ENCODE measurements around the gene FUCA2.
A peak's percentile ranks its signal among the peaks of the same experiment; 100 is the strongest.

FUCA2 gene, protein sequence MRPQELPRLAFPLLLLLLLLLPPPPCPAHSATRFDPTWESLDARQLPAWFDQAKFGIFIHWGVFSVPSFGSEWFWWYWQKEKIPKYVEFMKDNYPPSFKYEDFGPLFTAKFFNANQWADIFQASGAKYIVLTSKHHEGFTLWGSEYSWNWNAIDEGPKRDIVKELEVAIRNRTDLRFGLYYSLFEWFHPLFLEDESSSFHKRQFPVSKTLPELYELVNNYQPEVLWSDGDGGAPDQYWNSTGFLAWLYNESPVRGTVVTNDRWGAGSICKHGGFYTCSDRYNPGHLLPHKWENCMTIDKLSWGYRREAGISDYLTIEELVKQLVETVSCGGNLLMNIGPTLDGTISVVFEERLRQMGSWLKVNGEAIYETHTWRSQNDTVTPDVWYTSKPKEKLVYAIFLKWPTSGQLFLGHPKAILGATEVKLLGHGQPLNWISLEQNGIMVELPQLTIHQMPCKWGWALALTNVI

DNA sequence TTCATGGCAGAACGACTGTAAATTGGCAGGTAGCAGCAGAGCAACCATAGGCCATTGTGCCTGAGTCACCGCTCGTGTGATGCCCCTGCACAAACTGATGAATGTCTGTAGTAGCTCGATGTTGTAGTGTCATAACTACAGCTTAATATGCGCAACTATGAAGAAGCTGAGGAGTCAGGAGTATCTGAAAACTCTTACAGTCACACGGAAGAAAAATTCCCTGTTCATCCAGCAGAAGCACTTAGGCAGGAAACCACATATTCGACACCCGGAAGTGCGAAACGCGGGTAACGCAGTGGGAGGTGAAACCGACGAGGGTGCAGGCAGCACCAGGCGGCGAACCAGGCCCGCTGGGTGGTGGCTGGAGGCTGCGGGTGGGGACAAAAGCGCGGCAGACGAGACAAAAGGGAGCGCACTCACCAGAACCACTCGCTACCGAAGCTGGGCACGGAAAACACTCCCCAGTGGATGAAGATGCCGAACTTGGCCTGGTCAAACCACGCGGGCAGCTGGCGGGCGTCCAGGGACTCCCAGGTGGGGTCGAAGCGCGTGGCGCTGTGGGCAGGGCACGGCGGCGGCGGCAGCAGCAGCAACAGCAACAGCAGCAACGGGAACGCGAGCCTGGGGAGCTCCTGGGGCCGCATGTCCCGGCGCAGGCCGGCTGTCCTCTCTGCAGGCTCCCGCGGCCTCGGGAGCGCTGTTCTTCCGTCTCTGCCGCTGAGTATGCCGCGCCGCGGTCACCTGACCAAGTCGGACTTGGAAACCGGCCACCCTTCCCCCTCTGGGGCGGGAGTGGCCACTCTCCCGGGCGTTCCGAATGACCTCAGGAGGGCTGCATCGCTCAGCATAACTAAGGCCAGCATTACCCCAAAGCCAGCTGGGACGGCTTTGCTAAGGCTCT is at the start of gene FUCA2:
Gene FUCA2, minus strand, starts transcription at position 730 of the 901 bp plus-strand sequence. Its CDS starts 86 bp downstream, at position 644.
- DNase-seq (ENCODE audit: low read depth) = peak; percentile 67
- H3K4me3 ChIP-seq (ENCODE audit: low read length) = peak within 1 kb of the TSS; percentile 68
- TF ChIP-seq, protein P1, sequence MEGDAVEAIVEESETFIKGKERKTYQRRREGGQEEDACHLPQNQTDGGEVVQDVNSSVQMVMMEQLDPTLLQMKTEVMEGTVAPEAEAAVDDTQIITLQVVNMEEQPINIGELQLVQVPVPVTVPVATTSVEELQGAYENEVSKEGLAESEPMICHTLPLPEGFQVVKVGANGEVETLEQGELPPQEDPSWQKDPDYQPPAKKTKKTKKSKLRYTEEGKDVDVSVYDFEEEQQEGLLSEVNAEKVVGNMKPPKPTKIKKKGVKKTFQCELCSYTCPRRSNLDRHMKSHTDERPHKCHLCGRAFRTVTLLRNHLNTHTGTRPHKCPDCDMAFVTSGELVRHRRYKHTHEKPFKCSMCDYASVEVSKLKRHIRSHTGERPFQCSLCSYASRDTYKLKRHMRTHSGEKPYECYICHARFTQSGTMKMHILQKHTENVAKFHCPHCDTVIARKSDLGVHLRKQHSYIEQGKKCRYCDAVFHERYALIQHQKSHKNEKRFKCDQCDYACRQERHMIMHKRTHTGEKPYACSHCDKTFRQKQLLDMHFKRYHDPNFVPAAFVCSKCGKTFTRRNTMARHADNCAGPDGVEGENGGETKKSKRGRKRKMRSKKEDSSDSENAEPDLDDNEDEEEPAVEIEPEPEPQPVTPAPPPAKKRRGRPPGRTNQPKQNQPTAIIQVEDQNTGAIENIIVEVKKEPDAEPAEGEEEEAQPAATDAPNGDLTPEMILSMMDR (IDR thresholded peaks at IDR 0.05; ENCODE audit: insufficient read depth, low read depth, low read length, missing control alignments) = no peak

DNA sequence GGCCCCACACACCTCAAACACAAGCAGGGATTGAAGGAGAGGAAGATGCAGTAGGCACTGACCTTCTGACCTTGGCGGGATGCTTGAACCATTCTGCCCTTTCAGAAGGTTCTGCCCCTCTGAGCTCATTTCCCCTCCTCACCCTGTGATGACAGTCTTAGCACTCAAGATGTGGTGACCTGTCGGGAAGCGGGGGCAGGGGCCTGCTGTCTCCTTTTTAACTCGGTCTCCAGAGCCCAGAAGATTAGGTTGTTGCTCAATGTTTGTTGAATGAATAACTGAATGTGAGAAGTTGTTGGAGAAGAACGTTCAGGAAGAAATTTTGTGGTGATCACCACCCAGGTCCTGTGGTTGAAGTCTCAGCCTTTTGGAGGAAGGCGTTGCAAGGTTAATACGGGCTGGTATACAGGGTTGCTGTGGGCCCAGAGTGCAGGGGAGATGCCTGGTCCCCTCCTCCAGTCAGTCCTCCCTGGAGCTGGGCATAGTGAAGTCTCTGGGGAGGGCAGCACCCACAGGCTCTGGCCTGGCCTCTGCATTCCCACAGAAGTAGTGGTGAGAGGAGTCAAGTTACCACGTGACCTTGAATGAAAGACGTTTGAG is 49.7 kb upstream of the FUCA2 start:
- H3K4me3 ChIP-seq (ENCODE audit: low read length) = no peak overlapping the region
- TF ChIP-seq, protein P1 (IDR thresholded peaks at IDR 0.05; ENCODE audit: insufficient read depth, low read depth, low read length, missing control alignments) = no peak
- DNase-seq (ENCODE audit: low read depth) = no peak

DNA sequence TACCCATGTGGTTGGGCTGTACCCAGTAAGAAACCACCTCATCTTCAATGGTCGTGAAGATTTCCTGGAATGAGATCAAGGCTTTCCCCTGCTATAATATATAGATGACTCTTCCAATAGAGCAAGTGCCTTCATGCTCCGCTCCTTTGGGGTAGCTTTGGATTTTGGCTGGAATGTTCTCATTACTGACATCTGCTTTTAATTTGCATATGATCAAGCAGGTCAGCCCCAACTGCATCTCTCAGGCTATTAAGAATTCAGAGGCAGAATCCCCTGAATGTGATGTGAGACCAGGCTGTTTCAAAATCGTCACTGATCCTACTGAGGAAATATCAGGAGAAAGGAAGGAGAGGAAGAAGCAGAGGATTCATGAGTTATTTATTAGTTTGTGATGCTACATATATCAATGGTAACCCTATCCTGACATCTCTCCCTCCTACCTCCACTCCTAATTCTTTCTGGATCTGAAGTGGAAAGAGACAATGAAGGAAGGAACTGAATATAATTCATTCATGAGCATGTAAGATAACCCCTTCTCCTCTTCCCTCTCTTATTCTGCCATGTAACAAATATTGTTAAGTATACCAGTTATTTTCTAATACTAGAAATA is 47.6 kb upstream of the FUCA2 start:
- no peak for DNase-seq (ENCODE audit: low read depth)
- TF ChIP-seq, protein P1 (IDR thresholded peaks at IDR 0.05; ENCODE audit: insufficient read depth, low read depth, low read length, missing control alignments) = no peak
- H3K4me3 ChIP-seq (ENCODE audit: low read length) = no peak overlapping the region

DNA sequence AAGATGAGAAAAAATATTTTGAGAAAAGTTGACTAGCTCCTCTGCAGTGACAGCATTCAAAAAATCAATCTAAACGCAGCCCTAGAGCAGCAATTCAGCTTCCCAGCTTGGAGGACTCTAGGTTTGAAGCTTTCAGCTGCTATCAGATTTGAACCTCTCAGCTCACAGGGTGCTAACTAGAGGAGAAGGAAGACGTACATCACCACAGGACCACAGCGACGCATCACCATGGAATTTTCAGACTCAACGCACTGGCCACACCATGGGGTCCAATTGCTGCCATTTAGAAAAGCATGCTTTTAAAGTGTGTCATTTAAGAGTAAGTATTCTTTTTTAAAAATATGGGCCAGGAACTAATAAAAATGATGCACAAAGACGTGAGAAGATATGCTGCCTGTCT is 45.0 kb upstream of the FUCA2 start:
- DNase-seq (ENCODE audit: low read depth) = no peak
- TF ChIP-seq, protein P1 (IDR thresholded peaks at IDR 0.05; ENCODE audit: insufficient read depth, low read depth, low read length, missing control alignments) = no peak
- no peak overlapping the region for H3K4me3 ChIP-seq (ENCODE audit: low read length)

DNA sequence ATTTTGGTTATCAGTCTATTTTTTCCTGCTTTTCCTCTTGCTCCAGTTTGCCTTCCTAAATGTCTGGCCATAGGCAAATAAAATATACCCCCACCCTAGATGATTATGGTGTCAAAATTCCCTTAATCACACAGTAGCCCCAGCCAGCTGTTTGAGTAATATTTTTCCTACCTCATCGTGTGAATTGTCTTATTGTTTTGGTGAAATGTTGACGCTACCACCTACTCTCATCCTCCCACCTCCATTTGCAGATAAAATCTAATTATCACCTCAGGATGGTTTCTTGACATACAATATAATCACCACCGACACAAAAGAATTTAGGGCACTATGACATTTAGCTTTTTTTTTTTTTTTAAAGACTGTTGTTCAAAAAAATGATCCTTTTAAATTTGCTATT is 44.1 kb upstream of the FUCA2 start:
- TF ChIP-seq, protein P1 (IDR thresholded peaks at IDR 0.05; ENCODE audit: insufficient read depth, low read depth, low read length, missing control alignments) = no peak
- H3K4me3 ChIP-seq (ENCODE audit: low read length) = no peak overlapping the region
- DNase-seq (ENCODE audit: low read depth) = no peak

DNA sequence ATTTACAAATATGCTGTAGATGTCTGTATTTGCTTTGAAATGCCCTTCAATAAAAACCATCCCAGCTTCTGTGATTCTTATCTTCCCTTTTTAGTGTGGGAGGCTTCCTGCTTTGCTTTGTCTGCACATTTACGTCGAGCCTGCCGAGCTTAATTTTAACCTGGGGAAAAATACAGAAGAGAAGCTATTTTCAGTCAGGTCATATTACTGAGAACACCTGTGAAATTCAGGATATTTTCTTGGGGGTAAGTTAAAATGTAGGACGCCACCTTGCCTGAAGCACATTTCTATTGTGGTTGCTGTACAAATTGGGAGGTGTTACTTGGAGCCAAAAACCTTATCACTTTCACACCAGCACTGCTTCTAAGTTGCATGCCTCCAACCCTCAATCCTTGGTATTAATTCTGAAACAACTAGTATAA is 43.6 kb upstream of the FUCA2 start:
- H3K4me3 ChIP-seq (ENCODE audit: low read length) = no peak overlapping the region
- TF ChIP-seq, protein P1 (IDR thresholded peaks at IDR 0.05; ENCODE audit: insufficient read depth, low read depth, low read length, missing control alignments) = no peak
- DNase-seq (ENCODE audit: low read depth) = no peak

All from epithelial cell of esophagus (primary cell).